ENCODE data around the gene ZAP70. TPM values are rescaled to one million over a fixed set of nuclear protein-coding genes. Genes with fewer than 3 reads are reported as not detected.

The ZAP70 gene
- total RNA-seq, 1 donor, result not detected

DNA sequence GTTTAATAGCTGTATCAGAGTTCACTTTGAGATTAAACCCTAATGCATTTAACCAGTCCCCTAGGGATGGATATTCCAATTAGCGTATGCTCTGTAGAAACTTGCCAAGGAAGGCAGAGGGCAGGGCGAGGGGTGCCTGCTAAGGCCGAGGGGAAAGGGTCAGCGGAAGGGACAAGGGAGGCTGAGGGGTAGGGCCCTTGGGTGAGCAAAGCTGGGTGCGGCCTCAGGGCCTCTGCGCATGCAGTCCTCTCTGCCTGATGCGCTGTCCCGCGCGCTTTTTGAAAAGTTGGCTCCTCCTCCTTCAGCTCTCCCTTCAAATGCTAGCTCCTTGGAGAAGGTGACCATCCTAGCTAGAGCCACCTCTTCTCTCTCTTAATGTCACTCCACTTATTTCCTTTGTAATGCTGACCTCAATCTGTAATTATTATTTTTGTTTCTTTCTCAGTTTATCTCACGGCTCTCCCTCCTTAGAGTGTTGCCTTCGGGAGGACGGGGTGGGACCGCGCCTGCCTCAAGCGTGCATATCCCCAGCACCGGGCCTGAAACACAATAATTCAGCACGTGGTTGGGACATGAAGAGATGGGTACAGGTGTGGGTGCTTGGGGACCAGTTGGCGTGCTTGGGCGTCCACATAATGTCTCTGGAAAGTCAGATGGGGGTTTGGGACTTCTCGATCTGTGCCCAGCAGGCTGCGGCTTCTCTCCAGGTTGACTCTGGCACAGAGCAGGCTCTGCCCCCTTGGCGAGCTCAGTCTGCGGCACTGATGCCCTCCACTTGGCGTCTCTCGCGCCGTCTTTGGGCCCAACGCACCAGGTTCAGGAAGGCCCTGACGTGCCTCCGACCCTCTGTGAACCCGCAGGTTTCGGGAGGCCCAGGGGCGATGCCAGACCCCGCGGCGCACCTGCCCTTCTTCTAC is 10.0 kb downstream of the ZAP70 start:
- DNase-seq (ENCODE audit: low read depth), result no peak

GRCh38 chr2:97724073-97724410 is 10.7 kb downstream of the ZAP70 start:
- TF ChIP-seq CTCF (IDR thresholded peaks at IDR 0.05; ENCODE audit: insufficient read depth, low read depth, low read length), result no peak
- DNase-seq (ENCODE audit: low read depth), result no peak
- no peak overlapping the region for H3K4me3 ChIP-seq (ENCODE audit: low read depth, low read length)

More for the DNA sequence above, 10.0 kb downstream of the ZAP70 start:
- H3K4me3 ChIP-seq (ENCODE audit: low read depth, low read length), result no peak overlapping the region
- TF ChIP-seq CTCF (IDR thresholded peaks at IDR 0.05; ENCODE audit: insufficient read depth, low read depth, low read length), result no peak

DNA sequence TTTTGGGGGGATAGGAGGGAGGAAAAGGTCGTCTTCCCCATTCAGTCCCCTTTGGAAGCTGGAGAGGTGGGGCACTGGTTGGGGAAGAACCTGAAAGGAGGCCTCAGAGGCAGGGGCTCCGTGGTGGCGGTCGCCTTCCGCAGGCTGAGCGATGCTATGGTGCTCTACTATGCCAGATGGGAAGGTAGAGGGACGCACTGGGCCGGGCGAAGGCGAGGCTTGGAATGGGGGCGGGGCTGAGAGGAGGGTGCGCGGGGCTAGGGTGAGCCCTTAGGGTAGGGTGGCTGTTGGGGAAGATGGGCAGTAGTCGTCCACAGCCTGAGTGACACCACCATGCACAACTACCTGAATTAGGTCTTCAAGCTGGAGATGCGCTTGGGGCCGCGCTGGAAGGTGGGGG is 11.1 kb downstream of the ZAP70 start:
- H3K4me3 ChIP-seq (ENCODE audit: low read depth, low read length), result no peak overlapping the region
- TF ChIP-seq CTCF (IDR thresholded peaks at IDR 0.05; ENCODE audit: insufficient read depth, low read depth, low read length), result no peak
- DNase-seq (ENCODE audit: low read depth), result no peak

DNA sequence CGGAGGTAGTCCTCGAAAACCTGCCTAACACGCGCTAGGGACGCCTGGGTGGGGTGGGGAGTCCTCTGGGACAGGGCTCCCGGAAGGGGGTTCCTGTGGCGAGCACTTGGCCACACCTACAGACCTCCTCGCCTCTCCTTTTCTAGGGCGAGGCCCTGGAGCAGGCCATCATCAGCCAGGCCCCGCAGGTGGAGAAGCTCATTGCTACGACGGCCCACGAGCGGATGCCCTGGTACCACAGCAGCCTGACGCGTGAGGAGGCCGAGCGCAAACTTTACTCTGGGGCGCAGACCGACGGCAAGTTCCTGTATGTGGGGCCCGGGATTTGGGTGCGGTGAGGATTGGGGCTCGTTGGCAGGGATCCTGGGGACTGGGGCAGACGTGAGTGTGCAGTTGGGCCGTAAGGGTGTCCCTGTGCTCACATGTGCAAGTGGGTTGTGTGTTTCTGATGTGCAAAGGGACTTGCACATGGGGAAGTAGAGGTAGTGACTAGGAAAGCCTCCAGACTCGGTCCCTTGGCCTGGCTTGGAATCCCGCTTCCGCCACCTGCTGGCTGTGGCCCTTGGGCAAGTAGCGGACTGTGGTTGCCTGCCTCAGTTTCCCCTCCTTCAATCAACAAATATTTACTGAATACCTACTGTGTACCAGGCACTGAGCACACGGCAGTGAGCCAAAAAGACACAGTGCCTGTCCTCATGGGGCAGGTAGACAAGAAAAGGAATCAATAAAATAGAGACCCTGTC is 11.7 kb downstream of the ZAP70 start:
- no peak for DNase-seq (ENCODE audit: low read depth)
- no peak for TF ChIP-seq CTCF (IDR thresholded peaks at IDR 0.05; ENCODE audit: insufficient read depth, low read depth, low read length)
- no peak overlapping the region for H3K4me3 ChIP-seq (ENCODE audit: low read depth, low read length)

DNA sequence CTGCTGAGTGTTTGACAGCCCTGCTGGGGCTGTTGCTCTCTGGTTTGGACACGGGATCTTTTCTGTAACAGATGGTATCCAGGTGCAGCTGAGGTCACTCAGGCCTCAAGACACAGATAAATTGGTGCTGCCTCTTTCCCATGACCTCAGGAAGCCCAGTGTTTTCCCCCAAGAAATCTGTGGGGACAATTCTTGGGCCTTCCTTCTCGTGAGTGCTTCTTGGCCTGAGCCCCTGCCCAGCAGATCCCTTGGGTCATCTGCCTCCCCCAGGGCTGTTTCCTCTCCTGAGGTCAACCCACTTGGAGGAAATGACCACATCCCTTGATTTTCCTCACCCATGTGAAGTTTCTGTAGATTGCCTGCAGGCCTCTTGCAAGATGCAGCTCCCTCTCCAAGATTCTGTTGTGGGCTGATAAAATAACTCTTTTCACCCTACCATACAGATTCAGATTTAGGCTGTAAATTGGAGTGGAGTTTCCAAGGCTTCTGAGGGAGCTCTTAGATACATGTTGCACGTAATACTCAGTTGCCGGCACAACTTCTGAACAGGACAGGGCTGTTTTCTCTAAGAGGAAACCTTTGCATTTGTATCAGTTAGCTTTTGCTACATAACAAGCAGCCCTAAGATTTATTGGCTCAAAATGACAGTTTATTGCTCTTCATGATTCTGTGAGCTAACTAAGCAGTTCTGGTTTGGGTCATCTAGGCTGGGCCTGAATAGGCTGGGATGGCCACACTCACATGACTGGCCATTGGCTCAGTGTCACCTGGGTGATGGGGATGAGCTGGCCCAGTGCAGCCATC is 13.1 kb downstream of the ZAP70 start:
- DNase-seq (ENCODE audit: low read depth), result peak; percentile 21
- H3K4me3 ChIP-seq (ENCODE audit: low read depth, low read length), result no peak overlapping the region
- TF ChIP-seq CTCF (IDR thresholded peaks at IDR 0.05; ENCODE audit: insufficient read depth, low read depth, low read length), result no peak

GRCh38 chr2:97727296-97727695 is 13.9 kb downstream of the ZAP70 start:
- no peak for TF ChIP-seq CTCF (IDR thresholded peaks at IDR 0.05; ENCODE audit: insufficient read depth, low read depth, low read length)
- no peak for DNase-seq (ENCODE audit: low read depth)
- H3K4me3 ChIP-seq (ENCODE audit: low read depth, low read length), result no peak overlapping the region
